Measurements from ENCODE around the gene PUSL1. TPM values are rescaled to one million over a fixed set of nuclear protein-coding genes. Genes with fewer than 3 reads are reported as not detected.

The PUSL1 gene
- total RNA-seq, 1 experiment from 2014 or later, result 22.7 TPM

GRCh38 chr1:1329304-1330210, 21.2 kb downstream of the PUSL1 start:
- H3K4me1 Mint-ChIP-seq (ENCODE audit: low read depth, unreplicated experiment), result no peaks in the 10 kb centered on the region
- CTCF ChIA-PET, result no interaction called here
- no TSS peak for BruUV-seq (replicated peaks)
- no peak overlapping the region for H3K4me3 Mint-ChIP-seq (ENCODE audit: low read depth, unreplicated experiment)
- intact Hi-C loops (cut with micrococcal nuclease; ENCODE audit: unreplicated experiment), result no loop called here
- no peak for TF ChIP-seq CTCF (IDR thresholded peaks at IDR 0.05; ENCODE audit: unreplicated experiment)
- no peaks in the 10 kb centered on the region for H3K27me3 Mint-ChIP-seq (ENCODE audit: unreplicated experiment)
- H3K9me3 Mint-ChIP-seq (ENCODE audit: low read depth, unreplicated experiment), result no peaks in the 10 kb centered on the region
- no peak for DNase-seq
- peaks cover 84% of the 10 kb centered on the region for H3K36me3 Mint-ChIP-seq (ENCODE audit: insufficient read depth, unreplicated experiment)
- H3K27ac Mint-ChIP-seq (ENCODE audit: unreplicated experiment), result peak overlapping the region; percentile 67

GRCh38 chr1:1330366-1331067, 22.1 kb downstream of the PUSL1 start:
- Mint-ChIP-seq H3K4me3 (ENCODE audit: low read depth, unreplicated experiment) (no peak overlapping the region), H3K27me3 (ENCODE audit: unreplicated experiment) (no peaks in the 10 kb centered on the region), H3K36me3 (ENCODE audit: insufficient read depth, unreplicated experiment) (peaks cover 75% of the 10 kb centered on the region), H3K4me1 (ENCODE audit: low read depth, unreplicated experiment) (no peaks in the 10 kb centered on the region), H3K27ac (ENCODE audit: unreplicated experiment) (no peak overlapping the region), H3K9me3 (ENCODE audit: low read depth, unreplicated experiment) (no peaks in the 10 kb centered on the region)
- CTCF ChIA-PET, result no interaction called here
- no TSS peak for BruUV-seq (replicated peaks)
- no peak for DNase-seq
- TF ChIP-seq CTCF (IDR thresholded peaks at IDR 0.05; ENCODE audit: unreplicated experiment), result no peak
- intact Hi-C loops (cut with micrococcal nuclease; ENCODE audit: unreplicated experiment), result no loop called here

GRCh38 chr1:1331068-1331965, 22.9 kb downstream of the PUSL1 start, which contains the start of gene TAS1R3:
TAS1R3 (plus strand) TSS chr1:1331280; CDS start chr1:1331346, 66 bp downstream.
- Mint-ChIP-seq H3K27ac (ENCODE audit: unreplicated experiment) (no peak within 1 kb of the TSS), H3K9me3 (ENCODE audit: low read depth, unreplicated experiment) (no peaks in the 10 kb centered on the region), H3K4me1 (ENCODE audit: low read depth, unreplicated experiment) (no peaks in the 10 kb centered on the region), H3K36me3 (ENCODE audit: insufficient read depth, unreplicated experiment) (peaks cover 67% of the 10 kb centered on the region), H3K4me3 (ENCODE audit: low read depth, unreplicated experiment) (no peak within 1 kb of the TSS), H3K27me3 (ENCODE audit: unreplicated experiment) (no peaks in the 10 kb centered on the region)
- TF ChIP-seq CTCF (IDR thresholded peaks at IDR 0.05; ENCODE audit: unreplicated experiment), result no peak
- no peak for DNase-seq
- intact Hi-C loops (cut with micrococcal nuclease; ENCODE audit: unreplicated experiment), result no loop called here
- CTCF ChIA-PET, result no interaction called here
- TSS peak; percentile 11 for BruUV-seq (replicated peaks)

- CTCF ChIA-PET, result no interaction called here
These were observed 23.8 kb downstream of the PUSL1 start for GRCh38 chr1:1332031-1332755.

More at GRCh38 chr1:1332031-1332755, 23.8 kb downstream of the PUSL1 start:
- Mint-ChIP-seq H3K36me3 (ENCODE audit: insufficient read depth, unreplicated experiment) (peaks cover 63% of the 10 kb centered on the region), H3K4me3 (ENCODE audit: low read depth, unreplicated experiment) (no peak overlapping the region), H3K9me3 (ENCODE audit: low read depth, unreplicated experiment) (no peaks in the 10 kb centered on the region), H3K4me1 (ENCODE audit: low read depth, unreplicated experiment) (no peaks in the 10 kb centered on the region), H3K27ac (ENCODE audit: unreplicated experiment) (no peak overlapping the region), H3K27me3 (ENCODE audit: unreplicated experiment) (no peaks in the 10 kb centered on the region)
- BruUV-seq (replicated peaks), result no TSS peak
- DNase-seq, result no peak
- no peak for TF ChIP-seq CTCF (IDR thresholded peaks at IDR 0.05; ENCODE audit: unreplicated experiment)
- intact Hi-C loops (cut with micrococcal nuclease; ENCODE audit: unreplicated experiment), result no loop called here

Measured in Calu3 (cell line).